HepG2 (cell line): Measurements from ENCODE around the gene RSAD1. TPM values are rescaled to one million over a fixed set of nuclear protein-coding genes. Genes with fewer than 3 reads are reported as not detected.
A peak's percentile ranks its signal among the peaks of the same experiment; 100 is the strongest.

Experiments
- HIC2 ChIP-seq: sonication (generic); formaldehyde crosslinking; IDR thresholded peaks from 2 replicates; pipeline ENCODE4 v1.9.0; 2022; ENCODE audit warnings: low read depth, missing genetic modification reagents
- KLF9 ChIP-seq: IDR thresholded peaks from 2 replicates; pipeline ENCODE4 v1.6.1; 2016; ENCODE audit warnings: low read depth
- MED13 ChIP-seq: sonication (generic); formaldehyde crosslinking; IDR thresholded peaks from 2 replicates; pipeline ENCODE4 v1.5.0; 2020; ENCODE audit warnings: missing genetic modification reagents
- MXD4 ChIP-seq: IDR thresholded peaks from 2 replicates; pipeline ENCODE4 v1.6.1; 2016; ENCODE audit warnings: mild to moderate bottlenecking, missing biosample characterization, missing genetic modification reagents
- polyA plus RNA-seq, 8 experiments: library from polyadenylated mRNA; depleted of rRNA in 3 of 8; stranded (reverse) in 7 of 8; unstranded in 1 of 8; fragments of >200 nt; fragmentation: Illumina TruSeq in 4 of 8; extraction: Trizol in 4 of 8; gene quantifications; 2 replicates each; pipeline versions ENCODE4 v1.2.1 to v1.2.3, GENCODE V29; 2011 to 2016; ENCODE audit warnings: low read depth in 4 of 8, missing spikeins in 1 of 8, mixed read lengths in 1 of 8; ENCODE audit not compliant: insufficient read depth in 1 of 8
- total RNA-seq, 5 experiments: library from RNA; depleted of rRNA; stranded (reverse); fragments of >200 nt; fragmentation: Illumina TruSeq; extraction: Trizol; gene quantifications; 2 replicates each; pipeline ENCODE4 v1.2.3, GENCODE V29; 2016; ENCODE audit warnings: low read depth in 1 of 5
- TF ChIP-seq, protein P1 (sequence below): sonication (generic); formaldehyde crosslinking; IDR thresholded peaks from 2 replicates; pipeline ENCODE4 v1.5.0; 2020; ENCODE audit warnings: missing genetic modification reagents
- TF ChIP-seq, protein P2 (sequence below): sonication (generic); formaldehyde crosslinking; IDR thresholded peaks from 2 replicates; pipeline ENCODE4 v1.4.0; 2020; ENCODE audit warnings: missing genetic modification reagents
- TF ChIP-seq, protein P3 (sequence below): sonication (generic); formaldehyde crosslinking; IDR thresholded peaks from 2 replicates; pipeline ENCODE4 v1.5.1; 2020; ENCODE audit warnings: missing genetic modification reagents, mild to moderate bottlenecking, borderline replicate concordance

RSAD1 gene
- total and polyA plus RNA-seq, 2 of the 13 experiments (the other 11 are each of a cell fraction or from before 2014, with no cell fraction given), result 22.7 to 27.7 TPM

DNA sequence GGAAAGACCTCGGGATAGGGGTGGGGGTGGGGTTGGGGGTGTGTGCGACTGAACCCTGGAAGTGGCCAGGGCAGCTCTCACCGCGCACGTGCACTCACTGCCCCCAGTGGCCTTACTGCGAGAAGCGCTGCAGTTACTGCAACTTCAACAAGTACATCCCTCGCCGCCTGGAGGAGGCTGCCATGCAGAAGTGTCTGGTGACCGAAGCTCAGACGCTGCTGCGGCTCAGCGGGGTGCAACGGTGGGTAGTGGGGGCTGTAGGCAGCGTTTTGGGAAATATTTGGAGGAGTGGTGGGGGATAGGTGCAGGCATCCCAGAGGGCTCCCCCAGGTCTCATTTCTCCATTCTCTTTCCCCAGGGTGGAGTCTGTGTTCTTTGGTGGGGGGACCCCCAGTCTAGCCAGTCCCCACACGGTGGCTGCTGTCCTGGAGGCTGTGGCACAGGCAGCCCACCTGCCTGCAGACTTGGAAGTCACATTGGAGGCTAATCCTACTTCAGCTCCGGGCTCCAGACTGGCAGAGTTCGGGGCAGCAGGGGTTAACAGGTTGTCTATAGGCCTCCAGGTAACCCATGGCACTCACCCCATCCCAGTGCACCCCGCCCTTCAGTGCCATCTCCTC is 972 bp downstream of the RSAD1 start (continued):
- TF ChIP-seq HIC2 (no peak), KLF9 (no peak), MED13 (CRISPR knock-in tag) (no peak), MXD4 (no peak; the same call in 1 of the 2 replicates)
- TF ChIP-seq, protein P1, sequence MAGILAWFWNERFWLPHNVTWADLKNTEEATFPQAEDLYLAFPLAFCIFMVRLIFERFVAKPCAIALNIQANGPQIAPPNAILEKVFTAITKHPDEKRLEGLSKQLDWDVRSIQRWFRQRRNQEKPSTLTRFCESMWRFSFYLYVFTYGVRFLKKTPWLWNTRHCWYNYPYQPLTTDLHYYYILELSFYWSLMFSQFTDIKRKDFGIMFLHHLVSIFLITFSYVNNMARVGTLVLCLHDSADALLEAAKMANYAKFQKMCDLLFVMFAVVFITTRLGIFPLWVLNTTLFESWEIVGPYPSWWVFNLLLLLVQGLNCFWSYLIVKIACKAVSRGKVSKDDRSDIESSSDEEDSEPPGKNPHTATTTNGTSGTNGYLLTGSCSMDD (CRISPR knock-in tag), result no peak
- TF ChIP-seq, protein P2, sequence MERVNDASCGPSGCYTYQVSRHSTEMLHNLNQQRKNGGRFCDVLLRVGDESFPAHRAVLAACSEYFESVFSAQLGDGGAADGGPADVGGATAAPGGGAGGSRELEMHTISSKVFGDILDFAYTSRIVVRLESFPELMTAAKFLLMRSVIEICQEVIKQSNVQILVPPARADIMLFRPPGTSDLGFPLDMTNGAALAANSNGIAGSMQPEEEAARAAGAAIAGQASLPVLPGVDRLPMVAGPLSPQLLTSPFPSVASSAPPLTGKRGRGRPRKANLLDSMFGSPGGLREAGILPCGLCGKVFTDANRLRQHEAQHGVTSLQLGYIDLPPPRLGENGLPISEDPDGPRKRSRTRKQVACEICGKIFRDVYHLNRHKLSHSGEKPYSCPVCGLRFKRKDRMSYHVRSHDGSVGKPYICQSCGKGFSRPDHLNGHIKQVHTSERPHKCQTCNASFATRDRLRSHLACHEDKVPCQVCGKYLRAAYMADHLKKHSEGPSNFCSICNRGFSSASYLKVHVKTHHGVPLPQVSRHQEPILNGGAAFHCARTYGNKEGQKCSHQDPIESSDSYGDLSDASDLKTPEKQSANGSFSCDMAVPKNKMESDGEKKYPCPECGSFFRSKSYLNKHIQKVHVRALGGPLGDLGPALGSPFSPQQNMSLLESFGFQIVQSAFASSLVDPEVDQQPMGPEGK (CRISPR knock-in tag), result peak; percentile 71
- TF ChIP-seq, protein P3, sequence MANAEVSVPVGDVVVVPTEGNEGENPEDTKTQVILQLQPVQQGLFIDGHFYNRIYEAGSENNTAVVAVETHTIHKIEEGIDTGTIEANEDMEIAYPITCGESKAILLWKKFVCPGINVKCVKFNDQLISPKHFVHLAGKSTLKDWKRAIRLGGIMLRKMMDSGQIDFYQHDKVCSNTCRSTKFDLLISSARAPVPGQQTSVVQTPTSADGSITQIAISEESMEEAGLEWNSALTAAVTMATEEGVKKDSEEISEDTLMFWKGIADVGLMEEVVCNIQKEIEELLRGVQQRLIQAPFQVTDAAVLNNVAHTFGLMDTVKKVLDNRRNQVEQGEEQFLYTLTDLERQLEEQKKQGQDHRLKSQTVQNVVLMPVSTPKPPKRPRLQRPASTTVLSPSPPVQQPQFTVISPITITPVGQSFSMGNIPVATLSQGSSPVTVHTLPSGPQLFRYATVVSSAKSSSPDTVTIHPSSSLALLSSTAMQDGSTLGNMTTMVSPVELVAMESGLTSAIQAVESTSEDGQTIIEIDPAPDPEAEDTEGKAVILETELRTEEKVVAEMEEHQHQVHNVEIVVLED (CRISPR knock-in tag), result no peak
